ENCODE data around the gene SPECC1L.

GRCh38 chr22:24416095-24416494 lies 145.5 kb downstream of the SPECC1L start:
- TF ChIP-seq POLR2AphosphoS5 (IDR thresholded peaks at IDR 0.05; ENCODE audit: borderline replicate concordance, low read depth, low read length), result no peak
- no peak for TF ChIP-seq EZH2 (IDR thresholded peaks at IDR 0.05)
